GM12878 (cell line): Measurements from ENCODE around the gene DMXL2. TPM values are rescaled to one million over a fixed set of nuclear protein-coding genes. Genes with fewer than 3 reads are reported as not detected.

Source experiments
- ATF2 ChIP-seq: IDR thresholded peaks from 2 replicates; pipeline ENCODE4 v1.6.1; 2012; ENCODE audit warnings: low read length, inconsistent platforms
- BCL3 ChIP-seq: IDR thresholded peaks from 2 replicates; pipeline ENCODE4 v1.6.1; 2011; ENCODE audit warnings: borderline replicate concordance, low read depth, mild to moderate bottlenecking, moderate library complexity, low read length; ENCODE audit not compliant: insufficient read depth, poor library complexity, severe bottlenecking
- CREB1 ChIP-seq: IDR thresholded peaks from 2 replicates; pipeline ENCODE4 v1.6.1; 2012; ENCODE audit warnings: low read depth, mild to moderate bottlenecking, inconsistent platforms
- E2F4 ChIP-seq: IDR thresholded peaks from 2 replicates; pipeline ENCODE4 v1.6.1; 2012; ENCODE audit warnings: low read depth, low read length, improper control_type of control experiment
- EZH2 ChIP-seq: IDR thresholded peaks from 2 replicates; pipeline ENCODE4 v1.6.1; 2012; ENCODE audit warnings: low read depth, mild to moderate bottlenecking, control low read depth, inconsistent platforms, low read length, borderline replicate concordance; ENCODE audit not compliant: control insufficient read depth
- FOXK2 ChIP-seq: fragments of 450-650 bp; IDR thresholded peaks from 2 replicates; pipeline ENCODE4 v1.6.1; 2017; ENCODE audit warnings: mild to moderate bottlenecking, moderate library complexity
- GABPA ChIP-seq: IDR thresholded peaks from 2 replicates; pipeline ENCODE4 v1.6.1; 2014; ENCODE audit warnings: antibody characterized with exemption, low read depth, mild to moderate bottlenecking, inconsistent platforms
- GATAD2B ChIP-seq: fragments of 450-650 bp; conservative IDR thresholded peaks from 2 replicates; pipeline ENCODE4 v1.6.1; 2017; ENCODE audit warnings: low read depth, mild to moderate bottlenecking, moderate library complexity
- HDAC2 ChIP-seq: fragments of 200-600 bp; sonication (generic); IDR thresholded peaks from 2 replicates; pipeline ENCODE4 v1.6.1; 2017
- HDAC6 ChIP-seq: fragments of 200-600 bp; sonication (generic); IDR thresholded peaks from one replicate; pipeline ENCODE4 v1.8.0; 2017; ENCODE audit warnings: antibody characterized with exemption; ENCODE audit not compliant: unreplicated experiment
- KLF5 ChIP-seq: fragments of 450-650 bp; IDR thresholded peaks from 2 replicates; pipeline ENCODE4 v1.6.1; 2014; ENCODE audit warnings: mild to moderate bottlenecking; ENCODE audit not compliant: partially characterized antibody
- MEF2B ChIP-seq: fragments of 450-650 bp; IDR thresholded peaks from 2 replicates; pipeline ENCODE4 v1.6.1; 2018; ENCODE audit warnings: mild to moderate bottlenecking, moderate library complexity; ENCODE audit not compliant: partially characterized antibody, poor library complexity, severe bottlenecking
- MXI1 ChIP-seq: fragments of 150-350 bp; IDR thresholded peaks from 2 replicates; pipeline ENCODE4 v1.6.1; 2011; ENCODE audit warnings: low read depth, mild to moderate bottlenecking, inconsistent platforms, low read length, improper control_type of control experiment
- NBN ChIP-seq: fragments of 450-650 bp; IDR thresholded peaks from 2 replicates; pipeline ENCODE4 v1.6.1; 2016
- NFYA ChIP-seq: IDR thresholded peaks from 2 replicates; pipeline ENCODE4 v1.6.1; 2011; ENCODE audit warnings: low read depth, mild to moderate bottlenecking, low read length, improper control_type of control experiment, borderline replicate concordance
- PAX5 ChIP-seq: IDR thresholded peaks from 2 replicates; pipeline ENCODE4 v1.6.1; 2011; ENCODE audit warnings: low read depth, low read length, borderline replicate concordance
- PAX8 ChIP-seq: fragments of 450-650 bp; IDR thresholded peaks from 2 replicates; pipeline ENCODE4 v1.6.1; 2017; ENCODE audit warnings: mild to moderate bottlenecking, moderate library complexity
- RAD51 ChIP-seq: fragments of 450-650 bp; IDR thresholded peaks from 2 replicates; pipeline ENCODE4 v1.6.1; 2016; ENCODE audit warnings: moderate library complexity, mild to moderate bottlenecking, inconsistent platforms
- RFX5 ChIP-seq: IDR thresholded peaks from 2 replicates; pipeline ENCODE4 v1.6.1; 2011; ENCODE audit warnings: low read depth, low read length, improper control_type of control experiment
- RUNX3 ChIP-seq: IDR thresholded peaks from 2 replicates; pipeline ENCODE4 v1.6.1; 2012; ENCODE audit warnings: low read length, inconsistent platforms
- SMAD1 ChIP-seq: fragments of 450-650 bp; IDR thresholded peaks from 2 replicates; pipeline ENCODE4 v1.6.1; 2018; ENCODE audit warnings: mild to moderate bottlenecking, low read depth; ENCODE audit not compliant: partially characterized antibody
- SP1 ChIP-seq: IDR thresholded peaks from one replicate; pipeline ENCODE4 v1.6.1; 2011; ENCODE audit warnings: low read depth, low read length
- SRF ChIP-seq, 2 experiments: IDR thresholded peaks; 2 replicates each; pipeline ENCODE4 v1.6.1; 2011; ENCODE audit warnings: low read depth in 2 of 2, low read length in 2 of 2, mild to moderate bottlenecking in 1 of 2, moderate library complexity in 1 of 2
- STAT3 ChIP-seq: IDR thresholded peaks from 2 replicates; pipeline ENCODE4 v1.6.1; 2011; ENCODE audit warnings: low read depth, low read length, improper control_type of control experiment
- SUPT20H ChIP-seq: IDR thresholded peaks from 2 replicates; pipeline ENCODE4 v1.6.1; 2011; ENCODE audit warnings: low read depth, mild to moderate bottlenecking, low read length, moderate library complexity, borderline replicate concordance; ENCODE audit not compliant: control insufficient read depth
- SUZ12 ChIP-seq: fragments of 200-600 bp; sonication (generic); IDR thresholded peaks from one replicate; pipeline ENCODE4 v1.6.1; 2018; ENCODE audit warnings: antibody characterized with exemption, mild to moderate bottlenecking; ENCODE audit not compliant: unreplicated experiment
- TBL1XR1 ChIP-seq: IDR thresholded peaks from 2 replicates; pipeline ENCODE4 v1.6.1; 2012; ENCODE audit warnings: low read depth, low read length, improper control_type of control experiment
- YBX1 ChIP-seq: fragments of 450-650 bp; IDR thresholded peaks from 2 replicates; pipeline ENCODE4 v1.6.1; 2016; ENCODE audit warnings: antibody characterized with exemption
- ZNF24 ChIP-seq: fragments of 450-650 bp; IDR thresholded peaks from 2 replicates; pipeline ENCODE4 v1.6.1; 2017; ENCODE audit warnings: antibody characterized with exemption, mild to moderate bottlenecking
- ZNF384 ChIP-seq: IDR thresholded peaks from 2 replicates; pipeline ENCODE4 v1.6.1; 2012; ENCODE audit warnings: low read depth, mild to moderate bottlenecking, low read length, improper control_type of control experiment, borderline replicate concordance
- polyA plus RNA-seq, 11 experiments: library from polyadenylated mRNA; depleted of rRNA in 4 of 11; unstranded in 6 of 11; stranded (reverse) in 5 of 11; fragments of >200 nt; fragmentation: Nextera tagmentation in 4 of 11; fragmentation: Illumina TruSeq in 1 of 11; extraction: Ambion mirVana in 4 of 11; extraction: Trizol in 1 of 11; gene quantifications; 1 replicate in 1 of 11; 2 replicates in 10 of 11; pipeline versions ENCODE4 v1.2.1 to v1.2.3, GENCODE V29; 2011 to 2016; ENCODE audit warnings: inconsistent platforms in 2 of 11, missing spikeins in 2 of 11, low read depth in 1 of 11
- total RNA-seq, 4 experiments: library from RNA; depleted of rRNA in 3 of 4; stranded (reverse); fragments of >200 nt in 3 of 4; fragmentation: Illumina TruSeq in 1 of 4; extraction: Trizol in 1 of 4; gene quantifications; 2 replicates each; pipeline versions ENCODE4 v1.2.1 to v1.2.3, GENCODE V29; 2013 to 2021

Gene DMXL2
- total and polyA plus RNA-seq, 10 of the 15 experiments (the other 5 are each of a cell fraction or from before 2014, with no cell fraction given) = 8.5 to 32.1 (median 22.0) TPM

- TF ChIP-seq MXI1 (no peak; the same call in 1 of the 2 replicates), SMAD1 (no peak), STAT3 (no peak), RAD51 (no peak), HDAC2 (no peak), ATF2 (no peak), MEF2B (peak; percentile 94), PAX8 (no peak), PAX5 (peak; percentile 29; the same call in 1 of the 2 replicates), BCL3 (peak; percentile 47), ZNF384 (no peak), SRF (IDR thresholded peaks at IDR 0.05; ENCODE audit: low read depth in 2 of 2, low read length in 2 of 2) (no peak), SUZ12 (no peak), SUPT20H (no peak), RFX5 (no peak), YBX1 (no peak), KLF5 (no peak), SP1 (no peak), NFYA (no peak), ZNF24 (no peak), GATAD2B (peak; percentile 96), HDAC6 (no peak), GABPA (no peak), RUNX3 (peak; percentile 85), CREB1 (no peak), NBN (peak; percentile 72; the same call in 1 of the 2 replicates), EZH2 (no peak), TBL1XR1 (no peak), E2F4 (no peak), FOXK2 (no peak)
Observed at GRCh38 chr15:51621936-51622603, 501 bp downstream of the DMXL2 start (continued).
